ENCODE data around the gene GALNT18. TPM values are rescaled to one million over a fixed set of nuclear protein-coding genes. Genes with fewer than 3 reads are reported as not detected.

Gene GALNT18
- 1 to 10 TPM in 1 of 5 experiments, under 1 TPM in 1, not detected in 3; 0.20 to 1.7 TPM for total RNA-seq
- under 1 TPM in 1 of 2 donors, not detected in 1; 0.15 TPM for polyA plus RNA-seq
- not detected for total RNA-seq

DNA sequence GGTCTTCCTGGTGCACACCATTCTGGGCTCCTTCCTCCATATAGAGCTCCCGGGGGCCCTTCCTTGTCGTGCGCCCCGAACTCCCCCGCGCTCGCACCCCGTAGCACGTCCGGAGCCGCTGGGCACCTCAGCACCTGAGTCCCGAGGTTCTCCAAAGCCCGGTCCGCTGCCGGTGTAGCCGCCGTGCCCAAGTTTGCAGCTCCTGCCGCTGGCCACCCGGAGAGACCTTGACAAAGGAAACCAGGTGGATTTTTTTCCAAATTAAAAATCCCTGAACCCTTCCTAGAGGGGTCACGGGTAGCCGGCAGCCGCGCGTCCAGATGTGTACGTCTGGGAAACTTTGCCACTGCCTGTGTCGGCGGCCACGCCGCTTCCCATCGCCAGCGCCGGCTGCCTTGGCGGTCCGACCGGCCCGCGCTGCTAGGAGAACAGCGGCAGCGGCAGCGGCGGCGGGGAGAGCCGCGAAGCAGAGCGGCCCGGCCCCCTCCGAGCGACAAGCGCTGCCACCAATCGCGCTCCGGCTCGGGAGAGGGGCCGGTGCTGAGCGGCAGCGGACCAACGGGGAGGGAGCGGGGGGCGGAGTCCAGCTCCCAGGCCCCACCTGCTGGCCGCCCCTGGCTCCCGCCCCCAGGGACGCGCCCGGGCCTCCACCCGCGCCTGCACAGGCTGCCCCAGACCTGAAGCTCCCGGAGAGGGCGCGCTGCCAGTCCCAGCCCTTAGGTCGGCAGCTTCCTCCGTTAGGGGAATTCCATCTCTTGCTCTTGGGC is at the start of gene GALNT18:
Gene GALNT18 (minus strand): TSS at position 433 of the 767 bp plus-strand sequence.
- DNase-seq: peak; percentile 11 to 89 (median 27)
- no peak within 1 kb of the TSS for H3K27ac Mint-ChIP-seq
- CTCF ChIA-PET: no interaction called here
- H3K9me3 Mint-ChIP-seq: no peaks in the 10 kb centered on the region
- intact Hi-C loops (cut with micrococcal nuclease): loop anchor here (2.0 to 10.0 kb wide), 5 partner anchors 221 to 1079 kb away; partner anchors contain the start of genes EIF4G2 (in 1 of the 2), RNF141 (in 1 of the 2) and USP47 (in 1 of the 2)
- H3K27me3 Mint-ChIP-seq: peaks cover 30 to 66% (median 45%) of the 10 kb centered on the region in 5 donors
- no peaks in the 10 kb centered on the region for H3K36me3 ChIP-seq (ENCODE audit: control insufficient read depth in 2 of 3, insufficient read depth in 3 of 3, low read length in 3 of 3)
- POLR2A ChIA-PET: no interaction called here
- H3K4me3 Mint-ChIP-seq: peak within 1 kb of the TSS in 9 of 10 donors; percentile 57 to 89 (median 65)
- peak; percentile 95 for ATAC-seq
- H3K27ac ChIP-seq (ENCODE audit: low read depth, low read length): no peak within 1 kb of the TSS
- H3K9me3 ChIP-seq (ENCODE audit: control insufficient read depth in 2 of 3, low read length in 3 of 3): no peaks in the 10 kb centered on the region
- no peaks in the 10 kb centered on the region for H3K36me3 Mint-ChIP-seq
- H3K4me1 ChIP-seq (ENCODE audit: control insufficient read depth in 2 of 2, insufficient read depth in 2 of 2, low read length in 2 of 2): peaks cover 0 to 7% of the 10 kb centered on the region in 2 donors
- H3K4me1 Mint-ChIP-seq: peaks cover 0 to 15% (median 8%) of the 10 kb centered on the region in 7 donors
- H3K4me3 ChIP-seq (ENCODE audit: low read length): peak within 1 kb of the TSS; percentile 17
- peaks cover 3 to 6% of the 10 kb centered on the region in 2 donors for H3K27me3 ChIP-seq (ENCODE audit: control insufficient read depth in 2 of 2, insufficient read depth in 2 of 2, low read length in 2 of 2)

DNA sequence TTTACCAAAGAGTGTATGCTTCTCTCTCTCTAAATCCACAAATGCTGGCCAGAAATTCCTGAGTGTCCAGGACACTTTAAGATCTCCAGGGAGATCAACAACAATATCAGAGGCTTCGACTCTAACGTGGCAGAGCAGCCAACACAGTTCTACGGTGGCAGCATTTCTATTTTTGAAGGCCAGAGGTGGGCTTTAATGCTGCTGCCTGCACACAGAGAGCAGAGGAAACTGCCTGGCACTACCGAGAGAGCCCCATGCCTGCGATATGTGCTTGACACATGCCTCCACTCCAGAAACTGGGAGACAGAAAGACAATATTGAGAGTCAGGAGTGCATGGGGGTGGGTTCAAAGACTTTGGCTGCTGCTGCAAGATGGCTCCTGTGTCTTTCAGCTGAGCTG is 48.8 kb upstream of the GALNT18 start:
- H3K4me1 ChIP-seq (ENCODE audit: control insufficient read depth in 2 of 2, insufficient read depth in 2 of 2, low read length in 2 of 2): no peaks in the 10 kb centered on the region
- DNase-seq (no peak), ATAC-seq (no peak)
- no peak overlapping the region for H3K27ac Mint-ChIP-seq
- H3K4me1 Mint-ChIP-seq: no peaks in the 10 kb centered on the region
- POLR2A ChIA-PET: no interaction called here
- peaks cover 0 to 5% (median 0%) of the 10 kb centered on the region in 11 donors for H3K9me3 Mint-ChIP-seq
- no peak overlapping the region for H3K4me3 ChIP-seq (ENCODE audit: low read length)
- H3K9me3 ChIP-seq (ENCODE audit: control insufficient read depth in 2 of 3, low read length in 3 of 3): no peaks in the 10 kb centered on the region
- intact Hi-C loops (cut with micrococcal nuclease): no loop called here
- H3K27ac ChIP-seq (ENCODE audit: low read depth, low read length): no peak overlapping the region
- peaks cover 16 to 29% (median 28%) of the 10 kb centered on the region in 5 donors for H3K27me3 Mint-ChIP-seq
- H3K36me3 Mint-ChIP-seq: peaks cover 0 to 5% (median 0%) of the 10 kb centered on the region in 5 donors
- CTCF ChIA-PET: no interaction called here
- H3K36me3 ChIP-seq (ENCODE audit: control insufficient read depth in 2 of 3, insufficient read depth in 3 of 3, low read length in 3 of 3): no peaks in the 10 kb centered on the region
- no peaks in the 10 kb centered on the region for H3K27me3 ChIP-seq (ENCODE audit: control insufficient read depth in 2 of 2, insufficient read depth in 2 of 2, low read length in 2 of 2)
- H3K4me3 Mint-ChIP-seq: no peak overlapping the region

DNA sequence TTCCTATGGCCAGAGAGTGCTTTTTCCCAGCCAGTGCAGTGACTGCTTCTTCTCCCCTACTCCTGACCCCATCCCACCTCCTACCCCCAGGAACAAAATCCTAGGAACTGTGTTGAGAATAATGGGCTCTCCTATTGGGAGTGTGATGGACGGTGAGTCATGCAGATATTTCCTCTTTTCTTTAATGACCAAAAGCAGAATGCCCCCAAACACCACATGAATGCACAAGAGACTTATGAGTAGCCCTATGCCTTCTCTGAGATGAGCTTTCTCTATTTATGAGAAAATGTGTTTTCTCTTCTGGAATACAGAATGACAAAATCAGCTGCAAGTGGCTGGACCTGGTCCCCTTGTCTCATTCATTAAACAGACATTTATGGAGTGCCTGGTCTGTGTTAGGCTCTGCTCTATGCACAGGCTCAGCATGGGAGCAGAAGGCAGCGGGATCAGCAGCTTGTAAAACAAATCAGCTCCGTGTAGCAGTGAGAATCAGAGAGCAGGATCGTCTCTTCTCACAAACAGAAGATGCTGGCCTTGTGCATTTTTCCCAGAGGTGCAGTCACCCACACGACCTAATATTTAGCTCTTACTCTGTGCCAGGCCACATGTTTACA is 47.5 kb upstream of the GALNT18 start:
- Histone ChIP-seq H3K36me3 (ENCODE audit: control insufficient read depth in 2 of 3, insufficient read depth in 3 of 3, low read length in 3 of 3) (no peaks in the 10 kb centered on the region), H3K4me1 (ENCODE audit: control insufficient read depth in 2 of 2, insufficient read depth in 2 of 2, low read length in 2 of 2) (no peaks in the 10 kb centered on the region), H3K4me3 (ENCODE audit: low read length) (no peak overlapping the region), H3K27me3 (ENCODE audit: control insufficient read depth in 2 of 2, insufficient read depth in 2 of 2, low read length in 2 of 2) (no peaks in the 10 kb centered on the region), H3K27ac (ENCODE audit: low read depth, low read length) (no peak overlapping the region), H3K9me3 (ENCODE audit: control insufficient read depth in 2 of 3, low read length in 3 of 3) (no peaks in the 10 kb centered on the region)
- DNase-seq (no peak), ATAC-seq (no peak)
- Mint-ChIP-seq H3K27me3 (peaks cover 17 to 34% (median 28%) of the 10 kb centered on the region in 5 donors), H3K9me3 (peaks cover 0 to 5% (median 0%) of the 10 kb centered on the region in 11 donors), H3K27ac (no peak overlapping the region), H3K36me3 (peaks cover 0 to 5% (median 0%) of the 10 kb centered on the region in 5 donors), H3K4me3 (no peak overlapping the region), H3K4me1 (no peaks in the 10 kb centered on the region)
- intact Hi-C loops (cut with micrococcal nuclease): no loop called here
- CTCF ChIA-PET: no interaction called here
- POLR2A ChIA-PET: no interaction called here

DNA sequence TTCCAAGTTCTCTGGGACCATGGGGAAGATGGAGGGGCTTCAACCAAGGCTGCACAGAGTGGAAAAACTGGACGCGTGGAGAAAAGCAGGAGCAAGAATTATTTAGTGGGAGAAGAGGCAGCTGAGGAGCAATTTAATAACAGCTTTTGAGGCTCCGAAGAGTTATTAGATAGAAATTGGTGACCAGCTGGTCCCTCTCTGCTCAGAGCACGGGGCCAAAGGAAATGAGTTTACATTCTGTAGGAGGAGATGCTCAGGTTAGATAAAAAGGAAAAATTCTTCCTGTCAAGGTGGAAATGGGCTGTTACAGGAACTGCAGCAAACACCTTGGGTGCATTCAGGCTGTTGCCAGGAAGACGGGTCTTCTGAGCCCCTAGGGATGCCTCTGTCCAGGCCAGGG is 47.0 kb upstream of the GALNT18 start:
- peaks cover 0 to 5% (median 0%) of the 10 kb centered on the region in 5 donors for H3K36me3 Mint-ChIP-seq
- DNase-seq (no peak), ATAC-seq (no peak)
- Histone ChIP-seq H3K27ac (ENCODE audit: low read depth, low read length) (no peak overlapping the region), H3K36me3 (ENCODE audit: control insufficient read depth in 2 of 3, insufficient read depth in 3 of 3, low read length in 3 of 3) (no peaks in the 10 kb centered on the region), H3K4me1 (ENCODE audit: control insufficient read depth in 2 of 2, insufficient read depth in 2 of 2, low read length in 2 of 2) (no peaks in the 10 kb centered on the region), H3K27me3 (ENCODE audit: control insufficient read depth in 2 of 2, insufficient read depth in 2 of 2, low read length in 2 of 2) (no peaks in the 10 kb centered on the region), H3K9me3 (ENCODE audit: control insufficient read depth in 2 of 3, low read length in 3 of 3) (no peaks in the 10 kb centered on the region), H3K4me3 (ENCODE audit: low read length) (no peak overlapping the region)
- POLR2A ChIA-PET: no interaction called here
- H3K4me3 Mint-ChIP-seq: no peak overlapping the region
- H3K9me3 Mint-ChIP-seq: peaks cover 0 to 5% (median 0%) of the 10 kb centered on the region in 11 donors
- H3K4me1 Mint-ChIP-seq: no peaks in the 10 kb centered on the region
- H3K27me3 Mint-ChIP-seq: peaks cover 17 to 40% (median 29%) of the 10 kb centered on the region in 5 donors
- intact Hi-C loops (cut with micrococcal nuclease): no loop called here
- no peak overlapping the region for H3K27ac Mint-ChIP-seq
- CTCF ChIA-PET: no interaction called here

DNA sequence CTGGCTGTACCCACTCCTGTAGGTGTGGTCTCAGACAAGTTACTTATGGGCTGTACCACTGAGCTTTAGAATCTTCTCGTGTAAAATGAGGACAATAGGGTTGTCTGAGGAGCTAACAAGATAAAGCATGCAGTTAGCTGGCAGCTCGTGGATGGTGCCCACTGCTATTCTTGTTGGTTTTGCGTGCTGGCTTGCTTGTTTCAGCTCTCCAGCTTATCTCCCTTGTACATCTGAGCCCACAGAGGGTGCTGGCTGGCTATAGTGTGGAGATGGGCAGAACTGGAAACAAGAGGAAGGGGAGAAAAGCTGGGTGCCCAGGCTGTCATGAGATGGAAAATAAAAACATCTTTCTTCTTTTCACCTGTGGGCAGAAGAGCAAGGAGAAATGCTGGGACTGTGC is 46.5 kb upstream of the GALNT18 start:
- CTCF ChIA-PET: no interaction called here
- H3K27ac Mint-ChIP-seq: no peak overlapping the region
- Histone ChIP-seq H3K9me3 (ENCODE audit: control insufficient read depth in 2 of 3, low read length in 3 of 3) (no peaks in the 10 kb centered on the region), H3K4me3 (ENCODE audit: low read length) (no peak overlapping the region), H3K36me3 (ENCODE audit: control insufficient read depth in 2 of 3, insufficient read depth in 3 of 3, low read length in 3 of 3) (no peaks in the 10 kb centered on the region), H3K27me3 (ENCODE audit: control insufficient read depth in 2 of 2, insufficient read depth in 2 of 2, low read length in 2 of 2) (no peaks in the 10 kb centered on the region), H3K27ac (ENCODE audit: low read depth, low read length) (no peak overlapping the region), H3K4me1 (ENCODE audit: control insufficient read depth in 2 of 2, insufficient read depth in 2 of 2, low read length in 2 of 2) (no peaks in the 10 kb centered on the region)
- no peak overlapping the region for H3K4me3 Mint-ChIP-seq
- DNase-seq (no peak), ATAC-seq (no peak)
- peaks cover 0 to 5% (median 0%) of the 10 kb centered on the region in 5 donors for H3K36me3 Mint-ChIP-seq
- H3K4me1 Mint-ChIP-seq: no peaks in the 10 kb centered on the region
- intact Hi-C loops (cut with micrococcal nuclease): no loop called here
- peaks cover 17 to 45% (median 30%) of the 10 kb centered on the region in 5 donors for H3K27me3 Mint-ChIP-seq
- POLR2A ChIA-PET: no interaction called here
- peaks cover 0 to 5% (median 0%) of the 10 kb centered on the region in 11 donors for H3K9me3 Mint-ChIP-seq

DNA sequence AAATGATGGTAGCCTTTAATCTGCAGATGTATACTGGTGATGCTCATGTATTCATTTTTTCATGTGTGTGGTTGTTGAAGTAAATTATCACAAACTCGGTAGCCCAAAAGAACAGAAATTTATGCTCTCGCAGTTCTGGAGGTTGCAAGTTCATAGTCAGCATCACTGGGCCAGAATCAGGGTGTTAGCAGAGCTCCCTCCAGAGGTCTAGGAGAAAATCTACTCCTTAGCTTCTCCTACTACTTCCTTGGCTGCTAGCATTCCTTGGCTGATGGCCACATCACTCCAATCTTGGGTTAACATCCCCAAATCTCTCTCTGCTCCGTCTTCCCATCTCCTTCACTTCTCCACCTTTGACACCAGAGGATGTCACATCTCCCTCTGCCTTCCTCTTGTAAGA is 45.3 kb upstream of the GALNT18 start:
- H3K9me3 ChIP-seq (ENCODE audit: control insufficient read depth in 2 of 3, low read length in 3 of 3): no peaks in the 10 kb centered on the region
- H3K36me3 Mint-ChIP-seq: peaks cover 0 to 5% (median 0%) of the 10 kb centered on the region in 5 donors
- no peak for DNase-seq
- no peaks in the 10 kb centered on the region for H3K4me1 ChIP-seq (ENCODE audit: control insufficient read depth in 2 of 2, insufficient read depth in 2 of 2, low read length in 2 of 2)
- no peaks in the 10 kb centered on the region for H3K36me3 ChIP-seq (ENCODE audit: control insufficient read depth in 2 of 3, insufficient read depth in 3 of 3, low read length in 3 of 3)
- H3K27ac ChIP-seq (ENCODE audit: low read depth, low read length): no peak overlapping the region
- no peak for ATAC-seq
- H3K27me3 Mint-ChIP-seq: peaks cover 19 to 48% (median 36%) of the 10 kb centered on the region in 5 donors
- POLR2A ChIA-PET: no interaction called here
- intact Hi-C loops (cut with micrococcal nuclease): no loop called here
- H3K27me3 ChIP-seq (ENCODE audit: control insufficient read depth in 2 of 2, insufficient read depth in 2 of 2, low read length in 2 of 2): no peaks in the 10 kb centered on the region
- H3K27ac Mint-ChIP-seq: no peak overlapping the region
- no peak overlapping the region for H3K4me3 ChIP-seq (ENCODE audit: low read length)
- H3K4me1 Mint-ChIP-seq: no peaks in the 10 kb centered on the region
- CTCF ChIA-PET: no interaction called here
- H3K9me3 Mint-ChIP-seq: peaks cover 0 to 5% (median 0%) of the 10 kb centered on the region in 11 donors
- no peak overlapping the region for H3K4me3 Mint-ChIP-seq

Data from naive thymus-derived CD4-positive, alpha-beta T cell (primary cell).